Stimulated activated CD8-positive, alpha-beta memory T cell treated with anti-CD3 and anti-CD28 coated beads, Interleukin-15, amount 100 ng/mL, for 1 hour (primary cell): Measurements from ENCODE around the gene CALHM3.

Experiments
- DNase-seq: peaks from one replicate; pipeline ENCODE4 v3.0.0-alpha.2; 2020; ENCODE audit warnings: low read depth

The CALHM3 gene

DNA sequence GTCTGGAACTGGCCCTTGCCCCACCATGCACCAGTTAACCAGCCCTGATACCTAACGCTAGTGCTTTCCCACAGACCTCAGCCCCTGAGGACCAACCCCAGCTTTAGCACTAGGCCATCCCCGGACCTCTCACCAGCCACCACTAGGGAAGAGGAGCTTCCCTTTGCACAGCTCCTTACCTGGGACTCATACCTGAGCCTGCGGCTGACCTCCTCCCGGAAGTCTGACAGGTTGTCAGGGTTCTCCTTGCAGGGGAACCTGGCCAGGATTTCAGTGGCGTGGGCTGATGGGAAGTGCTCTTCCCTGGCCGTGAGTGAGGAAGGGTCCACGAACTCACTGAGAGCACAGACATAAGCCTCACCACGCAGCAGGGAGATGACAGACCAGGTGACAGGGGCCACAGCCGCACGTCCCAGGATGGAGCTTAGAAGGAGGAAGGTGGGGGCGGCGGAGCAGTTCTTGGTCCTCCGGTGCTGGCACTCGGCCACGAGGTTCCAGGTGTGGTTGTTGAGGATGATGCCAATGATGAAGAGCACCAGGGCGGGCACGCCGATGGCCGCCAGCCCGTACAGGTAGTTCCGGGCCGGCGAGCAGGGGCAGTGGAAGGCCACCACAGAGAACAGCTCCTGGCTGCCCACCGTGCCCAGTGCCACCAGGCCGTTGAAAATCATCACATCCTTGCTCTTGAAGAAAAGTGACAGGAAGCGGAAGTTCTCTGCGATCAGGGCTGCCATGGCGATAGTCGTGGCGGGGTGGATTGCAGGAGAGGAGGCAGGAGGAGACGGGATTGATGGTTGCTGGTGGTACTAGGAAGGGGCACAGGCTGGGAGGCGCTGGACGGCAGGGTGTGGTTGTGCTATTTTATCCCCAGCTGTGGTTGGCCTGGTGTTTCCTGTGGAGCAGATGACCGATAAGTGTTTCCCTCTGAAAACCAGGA lies 29.6 kb downstream of the CALHM3 start:
- no peak for DNase-seq

DNA sequence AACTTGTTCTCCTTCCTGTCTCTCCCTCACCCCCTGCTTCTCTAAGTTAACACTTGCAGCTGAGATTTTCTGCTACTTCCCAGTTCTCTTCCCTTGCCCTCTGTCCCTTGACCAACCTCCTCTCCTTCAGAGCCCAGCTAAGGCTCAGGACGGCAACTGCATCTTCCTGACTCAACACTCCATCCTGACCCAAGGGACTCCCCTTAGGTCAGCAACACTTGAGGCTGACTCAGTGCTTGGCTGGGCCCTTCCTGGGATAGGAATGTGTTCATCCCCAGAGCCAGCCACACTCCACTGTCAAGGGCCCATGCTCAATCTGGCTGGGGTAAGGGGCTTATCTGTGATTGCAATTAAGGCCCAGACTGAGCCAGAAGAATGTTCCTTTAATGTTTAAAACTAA lies 30.3 kb downstream of the CALHM3 start:
- DNase-seq = no peak

DNA sequence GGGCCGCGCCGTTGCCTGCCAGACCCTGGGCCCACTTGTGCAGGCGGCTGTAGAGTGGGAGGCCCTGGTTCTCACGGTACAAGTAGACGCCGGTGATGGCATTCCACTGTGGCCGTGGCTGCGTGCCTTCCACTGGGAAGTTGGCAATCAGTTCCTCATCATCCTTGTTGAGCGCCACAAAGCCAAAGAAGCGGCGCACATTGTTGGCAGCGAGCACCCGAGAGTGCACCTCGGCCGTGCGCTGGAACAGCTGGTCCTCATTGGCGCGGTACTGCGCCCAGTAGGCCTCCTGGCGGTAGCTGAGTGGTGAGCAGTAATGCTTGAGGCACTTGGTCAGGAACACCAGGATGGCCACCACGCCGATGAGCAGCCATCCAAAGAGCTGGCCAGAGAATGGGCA lies 31.9 kb downstream of the CALHM3 start:
- DNase-seq = no peak

DNA sequence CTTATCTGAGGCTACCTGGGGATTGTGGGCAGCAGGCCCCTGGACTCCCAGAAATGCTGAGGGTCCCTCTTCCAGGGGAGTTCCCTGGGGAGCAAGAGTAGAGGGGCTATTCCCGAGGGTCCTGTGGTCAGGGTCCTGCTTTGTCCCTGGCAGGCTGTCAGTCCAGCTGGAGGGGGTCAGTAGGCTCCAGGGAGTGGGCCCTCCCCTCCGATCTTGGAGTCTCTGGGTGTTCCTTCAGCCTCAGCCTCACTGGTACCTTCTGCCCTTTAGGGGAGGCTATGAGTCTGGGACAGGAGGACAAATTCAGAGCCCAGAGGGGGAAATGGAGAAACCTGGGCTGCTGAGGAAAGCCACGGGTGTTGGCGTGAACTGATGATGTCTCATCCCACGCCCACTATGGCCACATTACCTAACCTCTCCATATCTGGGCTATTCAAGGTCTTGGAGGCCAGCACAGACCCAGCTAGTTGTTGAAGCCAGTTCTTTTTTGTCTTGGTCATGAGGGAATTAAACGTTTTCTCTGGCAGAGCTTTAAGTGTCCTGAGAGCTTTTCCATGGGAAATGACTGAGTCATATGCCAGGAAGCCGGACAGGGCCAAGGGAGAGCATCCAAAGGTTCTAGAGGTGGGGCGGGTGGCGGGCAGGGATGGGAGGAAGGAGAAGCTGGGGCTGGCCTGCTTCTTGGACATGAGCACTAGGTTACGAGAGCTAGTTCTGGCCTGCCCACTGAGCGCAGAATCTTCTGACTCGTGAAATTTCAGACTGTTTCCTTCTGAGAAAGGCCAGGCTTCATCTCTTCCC lies 33.1 kb downstream of the CALHM3 start:
- no peak for DNase-seq

DNA sequence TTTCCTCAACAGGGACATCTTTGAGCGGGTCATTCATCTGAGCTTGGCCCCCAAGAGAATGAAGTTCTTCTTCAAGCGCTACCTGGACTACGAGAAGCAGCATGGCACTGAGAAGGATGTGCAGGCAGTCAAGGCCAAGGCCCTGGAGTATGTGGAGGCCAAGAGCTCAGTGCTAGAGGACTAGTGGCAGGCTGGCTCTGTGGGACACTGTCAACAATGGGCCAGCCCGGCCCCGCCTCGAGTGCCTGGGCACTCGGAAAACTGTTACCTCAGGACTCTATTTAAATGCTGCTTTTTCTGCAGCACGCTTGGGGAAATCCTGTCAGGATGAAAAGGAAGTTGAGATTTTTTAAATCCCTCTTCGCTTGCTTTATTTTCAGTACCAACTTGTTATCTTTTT lies 33.7 kb downstream of the CALHM3 start:
- DNase-seq = no peak

DNA sequence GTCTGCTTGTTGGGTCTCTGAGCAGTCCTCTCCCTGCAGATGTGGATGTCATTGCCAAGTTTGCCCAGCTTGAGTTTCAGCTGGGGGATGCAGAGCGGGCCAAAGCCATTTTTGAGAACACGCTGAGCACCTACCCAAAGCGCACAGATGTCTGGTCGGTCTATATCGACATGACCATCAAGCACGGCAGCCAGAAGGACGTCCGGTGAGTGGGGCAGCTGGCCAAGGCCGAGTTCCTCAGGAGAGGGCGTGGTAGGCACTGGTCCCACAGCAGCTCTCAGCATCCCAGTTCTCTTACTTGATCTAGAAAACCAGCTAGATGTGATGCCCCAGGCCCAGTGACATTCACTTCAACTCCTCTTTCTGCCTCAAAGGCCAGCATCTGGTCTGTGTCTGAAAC lies 34.6 kb downstream of the CALHM3 start:
- no peak for DNase-seq

DNA sequence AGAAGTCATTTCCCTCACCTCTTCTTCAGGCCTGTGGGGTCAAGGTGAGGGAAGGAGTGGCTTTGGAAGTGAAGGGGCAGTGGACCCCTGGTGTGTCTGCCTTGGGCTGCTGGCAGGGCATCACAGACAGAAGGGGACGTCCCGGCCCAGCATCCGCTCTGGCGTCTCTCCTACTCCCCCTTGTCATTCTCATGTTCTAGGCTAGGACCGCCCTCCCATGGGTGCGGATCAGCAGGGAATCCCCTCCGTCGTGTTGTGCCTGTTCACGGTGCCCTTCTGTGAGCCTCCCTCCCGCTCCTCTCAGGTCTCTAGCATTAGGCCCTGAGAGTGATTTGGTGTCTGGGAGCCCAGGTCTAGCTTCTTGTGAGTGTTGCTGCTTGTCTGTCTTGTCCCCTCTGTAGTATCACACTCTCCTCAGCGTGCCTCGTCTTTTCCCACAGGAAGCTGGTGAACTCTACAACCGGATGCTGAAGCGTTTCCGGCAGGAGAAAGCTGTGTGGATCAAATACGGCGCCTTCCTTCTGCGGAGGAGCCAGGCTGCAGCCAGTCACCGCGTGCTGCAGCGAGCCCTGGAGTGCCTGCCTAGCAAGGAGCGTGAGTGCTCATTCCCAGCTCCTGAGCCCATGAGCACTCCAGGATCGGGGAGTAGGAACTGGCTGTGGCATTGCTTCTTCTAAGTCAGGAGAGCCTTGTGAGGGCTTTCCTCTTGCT lies 35.4 kb downstream of the CALHM3 start:
- no peak for DNase-seq

DNA sequence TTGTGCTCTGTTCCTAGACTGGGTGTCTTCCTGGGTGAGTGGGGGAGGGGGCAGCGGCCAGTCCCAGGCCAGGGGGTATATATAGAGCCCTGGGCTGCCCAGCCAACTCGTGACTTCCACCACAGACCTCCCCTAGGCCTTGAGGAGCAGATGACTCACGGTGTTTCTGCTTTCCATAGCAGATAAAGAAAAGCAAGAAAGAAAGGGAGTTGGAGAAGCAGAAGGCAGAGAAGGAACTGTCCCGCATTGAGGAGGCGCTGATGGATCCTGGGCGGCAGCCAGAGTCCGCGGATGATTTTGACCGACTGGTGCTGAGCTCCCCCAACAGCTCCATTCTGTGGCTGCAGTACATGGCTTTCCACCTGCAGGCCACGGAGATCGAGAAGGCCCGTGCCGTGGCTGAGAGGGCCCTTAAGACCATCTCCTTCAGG lies 37.0 kb downstream of the CALHM3 start:
- DNase-seq = no peak

DNA sequence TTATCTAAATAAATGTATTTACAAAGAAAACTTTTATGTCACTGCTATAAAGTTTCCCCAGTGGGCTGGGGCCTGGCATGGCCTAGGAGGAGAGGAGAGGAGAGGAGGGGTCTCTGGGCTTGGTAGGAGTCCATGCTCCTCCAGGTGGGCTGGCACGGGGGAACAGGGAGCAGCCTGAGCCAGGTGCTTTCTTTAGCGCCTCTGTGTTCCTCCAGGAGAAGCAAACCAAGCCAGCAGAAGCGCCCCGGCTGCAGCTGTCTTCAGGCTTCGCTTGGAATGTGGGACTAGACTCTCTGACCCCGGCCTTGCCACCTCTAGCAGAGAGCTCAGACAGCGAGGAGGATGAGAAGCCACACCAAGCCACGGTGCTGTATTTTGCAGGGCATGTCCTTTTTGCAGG lies 37.4 kb downstream of the CALHM3 start:
- no peak for DNase-seq

DNA sequence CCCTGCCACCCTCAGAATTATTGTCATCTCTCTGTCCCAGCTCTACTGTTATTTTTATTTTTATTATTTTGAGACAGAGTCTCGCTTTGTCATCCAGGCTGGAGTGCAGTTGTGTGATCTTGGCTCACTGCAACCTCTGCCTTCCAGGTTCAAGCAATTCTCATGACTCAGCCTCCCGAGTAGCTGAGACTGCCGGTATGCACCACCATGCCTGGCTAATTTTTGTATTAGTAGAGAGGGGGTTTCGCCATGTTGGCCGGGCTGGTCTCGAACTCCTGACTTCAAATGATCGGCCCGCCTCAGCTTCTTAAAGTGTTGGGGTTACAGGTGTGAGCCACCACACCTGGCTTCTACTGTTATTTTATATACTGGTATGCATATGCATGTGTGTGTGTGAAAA lies 37.8 kb downstream of the CALHM3 start:
- DNase-seq = no peak

DNA sequence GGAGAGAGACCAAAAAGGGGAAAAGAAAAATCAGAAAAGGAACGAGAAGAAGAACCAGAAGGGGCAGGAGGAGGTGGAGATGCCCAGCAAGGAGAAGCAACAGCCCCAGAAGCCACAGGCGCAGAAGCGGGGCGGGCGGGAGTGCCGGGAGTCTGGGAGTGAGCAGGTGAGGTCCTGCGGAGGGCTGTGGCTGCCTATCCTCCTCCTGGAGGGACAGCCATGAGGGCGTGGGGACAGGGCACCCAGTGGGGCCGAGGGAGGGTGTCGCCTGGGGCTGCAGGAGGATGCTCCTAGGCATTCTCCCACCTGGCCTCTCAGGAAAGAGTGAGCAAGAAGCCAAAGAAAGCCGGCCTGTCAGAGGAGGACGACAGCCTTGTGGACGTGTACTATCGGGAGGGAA lies 38.6 kb downstream of the CALHM3 start:
- no peak for DNase-seq

DNA sequence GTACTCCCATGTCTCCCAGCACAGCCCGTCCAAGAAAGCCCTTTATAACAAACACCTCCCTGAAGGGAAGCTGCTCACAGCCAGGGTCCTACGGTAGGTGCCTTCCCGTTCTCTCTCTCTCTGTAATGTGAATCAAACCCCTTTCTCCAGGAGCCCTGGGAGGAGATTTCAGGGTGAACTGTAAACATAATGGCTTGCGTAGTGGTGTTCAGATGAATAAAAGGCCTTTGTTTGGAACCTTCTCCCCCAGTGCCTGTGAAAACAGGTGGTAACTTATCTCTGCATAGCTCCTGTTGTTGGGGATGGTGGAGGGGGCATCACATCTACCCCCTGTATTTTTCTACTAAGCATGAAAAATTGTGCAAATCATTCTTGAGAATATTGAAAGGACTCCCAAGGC lies 39.3 kb downstream of the CALHM3 start:
- no peak for DNase-seq

DNA sequence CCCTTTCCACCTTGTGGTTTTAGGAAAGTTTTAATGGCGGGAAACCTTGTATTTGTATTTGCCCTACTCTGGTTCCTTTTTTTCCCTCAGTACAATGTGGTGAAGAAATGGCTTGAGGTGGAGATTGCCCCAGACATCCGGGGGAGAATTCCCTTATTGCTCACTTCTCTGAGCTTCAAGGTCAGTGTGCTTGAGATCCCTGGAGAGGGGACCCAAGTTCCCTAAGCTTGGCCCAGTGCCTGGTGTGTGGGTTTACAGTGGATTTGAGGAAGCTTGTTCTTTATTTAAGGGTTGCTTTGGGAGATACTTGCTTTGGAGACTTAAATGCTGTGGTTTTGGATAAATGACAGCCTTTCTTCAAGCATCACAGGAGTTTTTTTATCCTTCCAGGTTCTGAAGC lies 45.2 kb downstream of the CALHM3 start:
- DNase-seq = no peak

DNA sequence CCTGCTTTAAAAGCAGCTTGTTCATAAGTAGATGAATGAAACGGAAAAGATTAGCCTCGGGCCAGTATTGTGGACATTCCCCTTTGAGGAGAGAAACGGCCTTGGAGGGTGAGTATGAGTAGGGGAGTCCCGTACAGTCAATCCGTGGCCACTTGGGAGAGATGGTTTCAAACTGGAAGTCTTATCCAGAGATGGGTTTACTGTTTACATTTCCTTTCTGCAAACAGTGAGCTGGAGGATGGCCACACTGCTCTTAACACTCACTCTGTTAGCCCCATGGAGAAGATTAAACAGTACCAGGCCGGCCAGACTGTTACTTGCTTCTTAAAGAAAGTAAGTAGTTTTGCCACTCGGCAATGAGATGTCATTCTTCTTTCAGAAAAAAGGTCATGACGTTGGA lies 47.1 kb downstream of the CALHM3 start:
- no peak for DNase-seq

DNA sequence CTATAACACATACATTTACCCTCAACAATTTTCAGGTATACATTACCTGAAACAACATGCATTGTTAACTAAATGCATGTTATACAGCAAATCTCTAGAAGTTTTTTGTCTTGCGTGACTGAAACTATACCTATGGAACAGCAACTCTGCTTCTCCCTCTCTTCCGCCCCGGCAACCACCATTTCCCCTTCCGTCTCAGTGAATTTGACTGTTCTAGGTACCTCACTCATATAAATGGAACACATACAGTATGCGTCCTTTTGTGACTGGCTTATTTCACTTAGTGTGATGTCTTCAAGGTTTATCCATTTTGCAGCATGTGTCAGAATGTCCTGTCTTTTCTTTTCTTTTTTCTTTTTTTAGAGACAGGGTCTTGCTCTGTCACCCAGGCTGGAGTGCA lies 49.4 kb downstream of the CALHM3 start:
- DNase-seq = no peak

DNA sequence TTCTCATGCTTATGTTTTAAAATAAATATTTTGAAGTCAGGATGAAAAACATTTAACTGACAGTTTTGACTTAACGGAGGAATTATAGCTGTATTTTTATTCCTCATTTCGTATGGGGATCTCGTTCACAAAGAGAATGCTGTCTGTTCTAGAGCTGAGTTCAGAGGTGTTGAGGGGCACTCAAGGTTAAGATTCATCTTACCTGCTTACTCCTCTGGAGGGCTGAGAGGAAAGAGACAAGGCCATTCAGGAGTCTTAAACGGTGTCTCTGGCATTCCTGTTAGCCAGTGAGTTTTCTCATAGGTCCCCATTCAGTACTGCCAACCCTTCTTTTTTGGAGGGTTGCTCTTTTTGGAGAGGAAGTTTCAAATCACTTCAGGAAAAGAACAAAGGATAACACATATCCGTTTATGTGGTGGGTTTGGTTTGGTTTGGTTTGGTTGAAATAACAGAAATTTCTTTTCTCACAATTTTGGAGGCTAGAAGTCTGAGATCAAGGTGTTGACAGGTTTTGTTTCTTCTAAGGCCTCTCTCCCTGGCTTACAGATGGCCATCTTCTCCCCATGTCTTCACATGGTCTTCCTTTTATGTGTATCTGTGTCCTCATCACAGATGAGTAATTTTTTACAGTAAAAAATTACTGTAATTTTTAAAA lies 49.9 kb downstream of the CALHM3 start:
- DNase-seq = no peak

DNA sequence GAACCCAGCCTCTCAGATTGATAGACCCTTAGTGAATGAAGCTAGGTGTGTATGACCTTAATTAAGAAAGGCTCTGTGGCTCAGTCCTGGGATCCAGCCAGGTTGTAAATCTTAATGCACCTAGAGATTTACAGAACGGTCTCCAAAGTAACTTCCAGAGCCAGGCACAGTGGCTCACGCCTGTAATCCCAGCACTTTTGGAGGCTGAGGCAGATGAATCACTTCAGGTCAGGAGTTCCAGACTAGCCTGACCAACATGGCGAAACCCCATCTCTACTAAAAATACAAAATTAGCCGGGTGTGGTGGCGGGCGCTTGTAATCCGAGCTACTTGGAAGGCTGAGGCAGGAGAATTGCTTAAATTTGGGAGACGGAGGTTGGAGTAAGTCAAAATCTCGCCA lies 51.2 kb downstream of the CALHM3 start:
- no peak for DNase-seq

DNA sequence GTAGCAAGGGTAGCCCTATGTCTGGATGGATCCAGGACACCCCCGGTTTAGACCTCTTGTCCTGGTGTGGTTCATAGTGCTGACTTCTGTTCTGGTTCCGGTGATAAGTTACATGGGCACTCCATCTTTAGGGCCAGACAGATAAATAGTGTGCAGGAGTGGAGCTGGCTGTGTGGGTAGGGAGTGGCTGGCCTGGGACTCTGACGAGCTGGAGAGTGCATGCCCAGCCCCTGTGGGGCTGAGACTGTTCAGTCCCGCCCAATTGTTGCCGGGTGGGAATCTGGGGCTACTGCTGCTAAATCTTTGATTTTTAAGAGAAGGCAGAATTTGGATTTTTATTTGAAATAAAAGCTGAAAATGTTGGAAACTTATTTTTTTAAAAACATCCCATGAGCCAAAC lies 55.3 kb downstream of the CALHM3 start:
- no peak for DNase-seq
